Ishikawa (cell line): ENCODE data around the gene DEPDC5.

ENCODE experiments used
- CEBPB ChIP-seq: IDR thresholded peaks from 2 replicates; pipeline ENCODE4 v1.6.1; 2012
- CREB1 ChIP-seq: IDR thresholded peaks from 2 replicates; pipeline ENCODE4 v1.6.1; 2012; ENCODE audit warnings: low read depth
- EGR1 ChIP-seq: IDR thresholded peaks from 2 replicates; pipeline ENCODE4 v1.6.1; 2012
- EP300 ChIP-seq: IDR thresholded peaks from 2 replicates; pipeline ENCODE4 v1.6.1; 2012; ENCODE audit warnings: borderline replicate concordance
- FOXM1 ChIP-seq: IDR thresholded peaks from 2 replicates; pipeline ENCODE4 v1.6.1; 2012; ENCODE audit warnings: low read depth, borderline replicate concordance
- MAX ChIP-seq: IDR thresholded peaks from 2 replicates; pipeline ENCODE4 v1.6.1; 2012
- NFIC ChIP-seq: IDR thresholded peaks from 2 replicates; pipeline ENCODE4 v1.6.1; 2012
- RAD21 ChIP-seq: IDR thresholded peaks from 2 replicates; pipeline ENCODE4 v1.6.1; 2012; ENCODE audit warnings: low read depth
- REST ChIP-seq: IDR thresholded peaks from 2 replicates; pipeline ENCODE4 v1.6.1; 2012; ENCODE audit warnings: low read depth, mild to moderate bottlenecking
- TAF1 ChIP-seq: IDR thresholded peaks from 2 replicates; pipeline ENCODE4 v1.6.1; 2012; ENCODE audit warnings: low read depth, mild to moderate bottlenecking
- TCF12 ChIP-seq: IDR thresholded peaks from 2 replicates; pipeline ENCODE4 v1.6.1; 2012; ENCODE audit warnings: low read depth
- TEAD4 ChIP-seq: IDR thresholded peaks from 2 replicates; pipeline ENCODE4 v1.6.1; 2012
- USF1 ChIP-seq: IDR thresholded peaks from 2 replicates; pipeline ENCODE4 v1.6.1; 2012
- YY1 ChIP-seq: IDR thresholded peaks from 2 replicates; pipeline ENCODE4 v1.6.1; 2012; ENCODE audit warnings: low read depth
- ZBTB7A ChIP-seq: IDR thresholded peaks from 2 replicates; pipeline ENCODE4 v1.6.1; 2012; ENCODE audit warnings: low read depth

DEPDC5 gene

GRCh38 chr22:31942091-31942490 is 188.3 kb downstream of the DEPDC5 start:
- TF ChIP-seq CREB1 (no peak), REST (no peak), MAX (no peak), EGR1 (no peak), EP300 (no peak), RAD21 (no peak), NFIC (no peak), ZBTB7A (no peak), USF1 (no peak), TEAD4 (no peak), FOXM1 (no peak), YY1 (no peak), CEBPB (no peak), TCF12 (no peak), TAF1 (no peak)

- TF ChIP-seq ZBTB7A (no peak), TCF12 (no peak; the same call in 1 of the 2 replicates), TEAD4 (no peak), EGR1 (no peak), REST (no peak), FOXM1 (no peak), CEBPB (no peak), MAX (no peak), CREB1 (no peak), USF1 (no peak), YY1 (no peak)
Measured at GRCh38 chr22:31943206-31943977, 189.6 kb downstream of the DEPDC5 start.

- TF ChIP-seq YY1 (peak; percentile 71; the same call in 1 of the 2 replicates), NFIC (no peak), USF1 (peak; percentile 23; the same call in 1 of the 2 replicates), RAD21 (no peak), CEBPB (no peak), TAF1 (peak; percentile 46), EP300 (no peak), REST (no peak), EGR1 (no peak), TCF12 (no peak), TEAD4 (no peak), MAX (peak; percentile 78; the same call in 1 of the 2 replicates), CREB1 (no peak), FOXM1 (no peak), ZBTB7A (no peak)
Measured at GRCh38 chr22:31943978-31944699, 190.3 kb downstream of the DEPDC5 start, which contains the start of gene YWHAH. YWHAH (plus strand) TSS chr22:31944535; CDS start chr22:31944734, 199 bp downstream.
